ENCODE data around the gene UHMK1. TPM values are rescaled to one million over a fixed set of nuclear protein-coding genes. Genes with fewer than 3 reads are reported as not detected.

Gene UHMK1
- total and polyA plus RNA-seq, 7 donors = 16.7 to 62.1 (median 35.4) TPM

DNA sequence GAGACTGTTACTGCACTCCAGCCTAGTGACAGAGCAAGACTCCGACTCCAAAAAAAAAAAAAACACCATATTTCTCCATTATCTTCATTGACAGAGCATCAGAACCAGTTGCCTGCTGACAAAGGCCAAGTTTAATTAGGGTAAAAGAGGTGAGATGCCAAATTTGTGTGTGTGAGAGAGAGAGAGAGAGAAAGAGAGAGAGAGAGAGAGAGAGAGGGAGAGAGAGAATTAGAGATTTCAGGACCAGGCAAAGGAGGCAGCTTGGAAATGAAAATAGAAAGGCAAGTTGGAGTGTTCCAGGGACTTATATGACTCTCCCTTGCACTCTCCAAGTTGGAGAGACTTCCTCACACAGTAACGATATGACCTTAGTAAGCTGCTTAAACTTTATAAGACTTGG, 39.6 kb downstream of the UHMK1 start:
- WGBS, 3 donors = 74 to 81% (median 80%) methylated on average over 2 of the region's 2 CpGs
- ATAC-seq = no peak
- intact Hi-C loops (cut with DNase I) = no loop called here

DNA sequence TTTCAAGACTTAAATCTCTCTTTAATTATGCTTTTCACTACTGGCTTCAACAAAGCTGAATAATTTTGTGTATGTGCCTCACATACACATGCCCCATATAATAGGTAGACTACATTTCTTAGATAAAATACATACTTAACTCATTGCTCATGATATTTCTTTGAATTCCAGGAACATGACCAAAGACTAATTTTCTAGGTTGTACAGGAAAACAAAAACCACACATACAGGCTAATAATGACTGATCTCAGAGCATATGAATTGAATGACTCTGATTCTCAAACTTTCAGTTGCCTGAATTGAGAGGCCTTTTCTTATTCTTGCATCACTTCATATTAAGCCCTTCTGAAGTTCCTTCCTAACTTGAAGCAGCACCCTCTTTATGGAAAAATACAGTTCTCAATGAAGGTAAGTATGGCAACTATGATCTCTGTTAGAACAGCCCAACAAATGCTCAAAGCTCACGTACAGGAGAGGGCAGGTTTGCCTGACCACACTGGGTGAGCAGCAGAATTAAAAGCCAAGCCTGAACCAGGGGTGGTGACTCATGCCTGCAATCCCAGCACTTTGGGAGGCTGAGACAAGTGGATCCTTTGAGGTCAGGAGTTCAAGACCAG, 41.3 kb downstream of the UHMK1 start:
- no peak for ATAC-seq
- no peaks in the 10 kb centered on the region for H3K36me3 ChIP-seq (ENCODE audit: insufficient read depth in 1 of 2, low read depth in 1 of 2)
- H3K27me3 ChIP-seq (ENCODE audit: insufficient read depth in 3 of 3, low read length in 2 of 3) = no peaks in the 10 kb centered on the region
- TF ChIP-seq, protein P1, sequence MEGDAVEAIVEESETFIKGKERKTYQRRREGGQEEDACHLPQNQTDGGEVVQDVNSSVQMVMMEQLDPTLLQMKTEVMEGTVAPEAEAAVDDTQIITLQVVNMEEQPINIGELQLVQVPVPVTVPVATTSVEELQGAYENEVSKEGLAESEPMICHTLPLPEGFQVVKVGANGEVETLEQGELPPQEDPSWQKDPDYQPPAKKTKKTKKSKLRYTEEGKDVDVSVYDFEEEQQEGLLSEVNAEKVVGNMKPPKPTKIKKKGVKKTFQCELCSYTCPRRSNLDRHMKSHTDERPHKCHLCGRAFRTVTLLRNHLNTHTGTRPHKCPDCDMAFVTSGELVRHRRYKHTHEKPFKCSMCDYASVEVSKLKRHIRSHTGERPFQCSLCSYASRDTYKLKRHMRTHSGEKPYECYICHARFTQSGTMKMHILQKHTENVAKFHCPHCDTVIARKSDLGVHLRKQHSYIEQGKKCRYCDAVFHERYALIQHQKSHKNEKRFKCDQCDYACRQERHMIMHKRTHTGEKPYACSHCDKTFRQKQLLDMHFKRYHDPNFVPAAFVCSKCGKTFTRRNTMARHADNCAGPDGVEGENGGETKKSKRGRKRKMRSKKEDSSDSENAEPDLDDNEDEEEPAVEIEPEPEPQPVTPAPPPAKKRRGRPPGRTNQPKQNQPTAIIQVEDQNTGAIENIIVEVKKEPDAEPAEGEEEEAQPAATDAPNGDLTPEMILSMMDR (IDR thresholded peaks at IDR 0.05) = no peak
- intact Hi-C loops (cut with DNase I) = no loop called here
- 77 to 91% (median 82%) methylated on average over 1 of the region's 1 CpG for WGBS, 3 donors
- no peaks in the 10 kb centered on the region for H3K9me3 ChIP-seq
- H3K4me1 ChIP-seq = no peaks in the 10 kb centered on the region
- no peak for DNase-seq
- H3K4me3 ChIP-seq = no peak overlapping the region
- no peak overlapping the region for H3K27ac ChIP-seq

More for the DNA sequence above, 39.6 kb downstream of the UHMK1 start:
- Histone ChIP-seq H3K27ac (no peak overlapping the region), H3K27me3 (ENCODE audit: insufficient read depth in 3 of 3, low read length in 2 of 3) (no peaks in the 10 kb centered on the region), H3K4me1 (no peaks in the 10 kb centered on the region), H3K4me3 (no peak overlapping the region), H3K9me3 (no peaks in the 10 kb centered on the region), H3K36me3 (ENCODE audit: insufficient read depth in 1 of 2, low read depth in 1 of 2) (no peaks in the 10 kb centered on the region)
- TF ChIP-seq, protein P1 (IDR thresholded peaks at IDR 0.05) = no peak
- no peak for DNase-seq

DNA sequence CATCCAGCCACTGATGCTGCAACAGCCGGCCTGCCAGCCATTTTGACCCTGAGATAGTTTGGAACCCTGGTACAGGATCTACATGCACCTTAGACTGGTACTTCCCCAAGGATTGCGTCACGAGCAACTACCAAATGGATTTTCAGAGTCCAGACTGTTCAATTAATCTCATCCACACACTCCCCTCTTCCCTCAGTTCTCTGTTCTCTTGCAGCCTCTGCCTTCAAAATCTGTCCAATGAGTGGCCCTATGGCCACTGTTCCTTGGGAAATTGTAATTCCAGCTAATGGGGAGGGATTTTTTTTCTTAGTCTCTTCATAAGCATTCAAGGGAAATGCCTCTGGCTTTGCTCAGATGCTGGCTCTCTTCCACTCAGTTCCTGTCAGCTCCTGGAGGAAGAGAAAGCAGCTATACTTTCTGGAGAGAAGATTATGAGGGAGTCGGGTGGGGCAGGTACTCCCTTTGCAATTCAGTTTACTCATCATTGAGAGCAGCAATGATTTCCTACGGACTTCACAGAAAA, 44.1 kb downstream of the UHMK1 start:
- peak in 3 of 4 donors; percentile 54 to 71 (median 56) for ATAC-seq
- TF ChIP-seq, protein P1 (IDR thresholded peaks at IDR 0.05) = no peak
- no peak overlapping the region for H3K4me3 ChIP-seq
- intact Hi-C loops (cut with DNase I) = no loop called here
- no peaks in the 10 kb centered on the region for H3K36me3 ChIP-seq (ENCODE audit: insufficient read depth in 1 of 2, low read depth in 1 of 2)
- no peaks in the 10 kb centered on the region for H3K4me1 ChIP-seq
- no peak overlapping the region for H3K27ac ChIP-seq
- peak in 1 of 2 donors; percentile 52 for DNase-seq
- H3K9me3 ChIP-seq = no peaks in the 10 kb centered on the region
- 62 to 78% (median 63%) methylated on average over 5 of the region's 5 CpGs for WGBS, 3 donors
- no peaks in the 10 kb centered on the region for H3K27me3 ChIP-seq (ENCODE audit: insufficient read depth in 3 of 3, low read length in 2 of 3)

DNA sequence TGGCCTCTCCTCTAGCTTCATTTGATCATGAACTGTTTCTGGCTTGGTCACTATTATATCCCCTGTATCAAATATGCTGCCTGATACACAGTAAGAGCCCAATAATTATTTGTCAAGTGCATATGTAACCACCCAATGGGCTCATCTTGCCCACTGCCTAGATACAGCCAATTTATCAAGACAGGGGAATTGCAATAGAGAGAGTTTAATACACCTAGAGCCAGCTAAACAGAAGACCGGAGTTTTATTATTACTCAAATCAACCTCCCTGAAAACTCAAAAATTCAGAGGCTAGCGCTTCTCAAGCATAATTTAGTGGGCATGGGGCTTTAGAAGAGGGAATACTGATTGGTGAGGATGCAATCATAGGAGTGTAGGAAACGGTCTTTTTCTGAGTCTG, 45.6 kb downstream of the UHMK1 start:
- no peaks in the 10 kb centered on the region for H3K9me3 ChIP-seq
- H3K36me3 ChIP-seq (ENCODE audit: insufficient read depth in 1 of 2, low read depth in 1 of 2) = no peaks in the 10 kb centered on the region
- no peak overlapping the region for H3K4me3 ChIP-seq
- no peak for DNase-seq
- H3K27me3 ChIP-seq (ENCODE audit: insufficient read depth in 3 of 3, low read length in 2 of 3) = no peaks in the 10 kb centered on the region
- H3K4me1 ChIP-seq = no peaks in the 10 kb centered on the region
- WGBS, 3 donors = 80 to 97% (median 95%) methylated on average over 3 of the region's 3 CpGs
- H3K27ac ChIP-seq = no peak overlapping the region
- no peak for ATAC-seq
- TF ChIP-seq, protein P1 (IDR thresholded peaks at IDR 0.05) = no peak
- intact Hi-C loops (cut with DNase I) = no loop called here

DNA sequence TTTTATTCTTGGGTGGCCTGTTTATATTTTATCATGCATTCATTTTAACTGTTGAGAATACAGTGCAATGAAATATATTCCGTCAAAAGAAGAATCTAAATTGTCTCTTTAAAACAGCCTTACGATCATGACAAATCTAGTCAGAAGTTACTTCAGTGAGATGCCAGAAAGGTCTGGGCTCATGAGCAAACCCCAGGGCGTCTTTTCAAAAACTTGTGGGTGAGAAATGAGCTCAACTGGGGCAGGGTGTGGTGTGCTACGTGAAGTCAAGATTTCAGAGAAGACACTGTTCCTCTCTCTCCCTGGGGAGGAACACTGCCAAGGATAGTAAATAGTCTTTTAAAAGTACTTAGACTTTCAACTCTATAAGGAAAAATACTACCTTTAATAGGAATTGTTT, 50.6 kb downstream of the UHMK1 start:
- ATAC-seq = peak in 3 of 4 donors; percentile 62 to 74 (median 63)
- H3K27ac ChIP-seq = no peak overlapping the region
- intact Hi-C loops (cut with DNase I) = no loop called here
- H3K4me1 ChIP-seq = no peaks in the 10 kb centered on the region
- peak; percentile 41 to 62 for DNase-seq
- H3K9me3 ChIP-seq = no peaks in the 10 kb centered on the region
- TF ChIP-seq, protein P1 (IDR thresholded peaks at IDR 0.05) = no peak
- H3K4me3 ChIP-seq = no peak overlapping the region
- H3K36me3 ChIP-seq (ENCODE audit: insufficient read depth in 1 of 2, low read depth in 1 of 2) = no peaks in the 10 kb centered on the region
- WGBS, 3 donors = 65 to 84% (median 76%) methylated on average over 4 of the region's 4 CpGs
- no peaks in the 10 kb centered on the region for H3K27me3 ChIP-seq (ENCODE audit: insufficient read depth in 3 of 3, low read length in 2 of 3)
